ENCODE results near the gene CRB2.

- TF ChIP-seq POLR2A (IDR thresholded peaks at IDR 0.05; ENCODE audit: borderline replicate concordance, extremely low read depth, insufficient read depth, insufficient read length) (no peak), CTCF (IDR thresholded peaks at IDR 0.05 in 2 of 3, conservative IDR thresholded peaks at IDR 0.05 in 1 of 3; ENCODE audit: borderline replicate concordance in 1 of 3, insufficient read depth in 1 of 3, low read depth in 2 of 3, low read length in 2 of 3) (0 out of 6 replicates have a peak, but pooled peaks of 1 of the 3 experiments have one; percentile 8), EZH2 (IDR thresholded peaks at IDR 0.05) (no peak), SIN3A (IDR thresholded peaks at IDR 0.05; ENCODE audit: low read depth) (no peak), POLR2AphosphoS5 (IDR thresholded peaks at IDR 0.05; ENCODE audit: low read depth, low read length) (no peak), ZBTB33 (IDR thresholded peaks at IDR 0.05; ENCODE audit: extremely low read depth, insufficient replicate concordance, low read length) (no peak), FOSL1 (IDR thresholded peaks at IDR 0.05; ENCODE audit: low read depth) (no peak), MAX (IDR thresholded peaks at IDR 0.05) (no peak), SP1 (IDR thresholded peaks at IDR 0.05; ENCODE audit: low read depth) (no peak), EZH2phosphoT487 (IDR thresholded peaks at IDR 0.05; ENCODE audit: borderline replicate concordance) (no peak), SRF (IDR thresholded peaks at IDR 0.05; ENCODE audit: low read depth) (no peak), CEBPB (IDR thresholded peaks at IDR 0.05; ENCODE audit: low read depth) (no peak), ZNF274 (IDR thresholded peaks at IDR 0.05; ENCODE audit: low read depth, low read length) (no peak), ATF3 (IDR thresholded peaks at IDR 0.05) (no peak)
Observed at GRCh38 chr9:123426406-123426805, 70.4 kb downstream of the CRB2 start.
